T-helper 2 cell (primary cell): Measurements from ENCODE around the gene SOWAHA.
"Not testable (repeated sequence)": the region's sequence is repeated elsewhere in the genome, so short reads cannot be mapped to it uniquely, and the experiment has no call there.

Experiments
- DNase-seq, 5 experiments: peaks; one replicate each; pipeline versions ENCODE4 v3.0.0 to v3.0.0-alpha.2; 2012 to 2022

The SOWAHA gene

DNA sequence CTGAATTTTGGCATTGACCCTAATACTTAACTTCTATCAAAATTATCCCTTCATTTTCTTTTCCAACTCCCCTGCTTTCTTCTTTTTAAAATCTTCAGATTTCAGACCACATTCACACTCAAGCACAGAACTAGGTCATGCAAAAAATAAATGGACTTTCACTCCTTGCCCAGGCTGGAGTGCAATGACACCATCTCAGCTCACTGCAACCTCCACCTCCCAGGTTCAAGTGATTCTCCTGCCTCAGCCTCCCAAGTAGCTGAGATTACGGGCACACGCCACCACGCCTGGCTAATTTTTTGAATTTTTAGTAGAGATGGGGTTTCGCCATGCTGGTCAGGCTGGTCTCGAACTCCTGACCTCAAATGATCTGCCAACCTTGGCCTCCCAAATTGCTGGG, 41.9 kb downstream of the SOWAHA start:
- DNase-seq = not testable (repeated sequence)

DNA sequence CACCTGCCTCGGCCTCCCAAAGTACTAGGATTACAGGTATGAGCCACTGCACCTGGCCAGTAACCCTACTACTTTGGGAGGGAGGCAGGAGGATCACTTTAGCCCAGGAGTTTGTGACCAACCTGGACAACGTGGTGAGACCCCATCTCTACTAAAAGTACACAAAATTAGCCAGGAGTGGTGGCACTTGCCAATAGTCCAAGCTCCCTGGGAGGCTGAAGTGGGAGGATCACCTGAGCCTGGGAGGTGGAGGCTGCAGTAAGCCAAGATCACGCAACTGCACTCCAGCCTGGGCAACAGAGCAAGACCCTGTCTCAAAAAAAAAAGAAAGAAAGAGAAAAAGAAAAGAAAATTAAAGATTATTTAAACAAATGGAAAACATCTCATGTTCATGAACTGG, 42.9 kb downstream of the SOWAHA start:
- DNase-seq = no peak

DNA sequence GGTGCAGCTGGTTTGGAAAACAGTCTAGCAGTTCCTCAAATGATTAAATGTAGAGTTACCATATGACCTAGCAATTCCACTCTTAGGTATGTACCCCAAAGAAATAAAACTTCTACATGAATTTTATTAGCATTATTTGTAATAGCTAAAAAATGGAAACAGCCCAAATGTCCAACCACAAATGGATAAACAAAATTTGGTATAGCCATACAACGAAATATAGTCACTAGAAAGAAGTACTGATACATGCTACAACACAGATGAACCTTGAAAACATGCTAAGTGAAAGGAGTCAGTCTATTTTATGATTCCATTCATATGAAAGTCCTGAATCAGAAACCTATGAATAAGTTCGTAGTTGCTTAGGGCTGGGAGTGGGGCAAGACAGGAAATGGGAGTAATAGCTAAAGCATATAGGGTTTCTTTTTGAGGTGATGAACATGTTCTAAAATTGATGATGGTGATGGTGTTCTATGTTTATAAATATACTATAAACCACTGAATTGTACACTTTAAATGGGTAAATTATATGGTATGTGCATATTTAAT, 46.9 kb downstream of the SOWAHA start:
- DNase-seq = no peak

DNA sequence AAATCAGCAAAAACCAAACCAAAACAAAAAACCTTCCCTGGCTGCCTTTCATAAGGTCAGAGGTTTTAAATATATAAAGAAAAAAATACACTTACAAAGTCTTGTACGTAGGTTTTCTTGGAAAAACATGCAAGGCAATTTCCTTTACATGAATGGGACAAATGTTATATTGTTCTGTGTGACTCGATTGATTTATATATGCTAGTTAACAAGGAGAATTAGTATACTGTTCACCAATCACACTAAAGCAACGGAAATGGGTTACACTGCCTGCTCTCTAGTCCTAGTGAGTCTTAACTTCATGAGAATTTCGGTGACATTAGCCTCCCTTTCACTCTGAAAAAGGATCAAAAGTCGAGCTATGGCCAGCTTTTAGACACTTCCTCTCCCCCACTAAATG, 47.6 kb downstream of the SOWAHA start:
- no peak for DNase-seq

DNA sequence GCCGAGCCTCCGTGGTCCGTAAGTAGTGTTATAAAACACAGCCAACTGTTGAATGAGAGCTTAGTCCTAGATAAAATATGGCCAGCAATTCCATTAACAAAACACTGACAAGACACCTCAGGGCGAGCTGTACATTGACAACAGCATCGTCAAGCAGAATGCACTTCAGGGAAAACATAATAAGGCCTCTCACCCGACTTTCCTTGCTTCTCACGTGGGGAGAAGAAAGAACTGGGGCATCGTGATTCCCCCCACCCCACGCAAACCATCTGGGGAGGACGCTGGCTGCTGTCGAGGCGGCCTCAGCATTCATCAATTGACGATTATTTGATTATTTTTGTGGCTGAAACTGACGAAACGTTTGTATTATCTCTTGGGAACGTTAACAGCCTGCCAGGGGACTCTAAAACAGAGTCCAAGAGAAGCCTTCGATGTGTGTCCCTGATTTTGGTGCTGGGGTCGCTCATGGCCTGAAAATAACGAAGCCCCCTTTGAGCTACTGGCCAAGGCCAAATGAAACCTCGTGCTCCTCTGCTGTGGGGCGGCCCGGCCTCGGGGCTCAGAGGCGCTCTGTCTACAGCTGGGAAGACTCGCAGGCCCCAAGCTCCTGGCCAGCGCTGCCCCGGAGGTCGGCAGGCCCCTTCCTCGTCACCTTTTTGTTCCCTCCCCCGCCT, 52.7 kb downstream of the SOWAHA start:
- DNase-seq = no peak
